NCI-H2171 (cell line): ENCODE results near the gene IL1R2.
"Not testable (repeated sequence)": the region's sequence is repeated elsewhere in the genome, so short reads cannot be mapped to it uniquely, and the experiment has no call there.

Experiments
- DNase-seq: peaks from one replicate; lab custom pipeline; 2025; lab: John Stamatoyannopoulos, UW

The IL1R2 gene

GRCh38 chr2:102000012-102000411 is 8.3 kb downstream of the IL1R2 start:
- DNase-seq, result no peak

- DNase-seq, result no peak
Observed at GRCh38 chr2:102000813-102001766, 9.3 kb downstream of the IL1R2 start.

GRCh38 chr2:102001767-102002142 is 10.0 kb downstream of the IL1R2 start:
- DNase-seq, result no peak

GRCh38 chr2:102002228-102002627 is 10.5 kb downstream of the IL1R2 start:
- DNase-seq, result no peak

- DNase-seq, result not testable (repeated sequence)
Observed at GRCh38 chr2:102002909-102003308, 11.1 kb downstream of the IL1R2 start.

GRCh38 chr2:102003696-102004095 is 11.9 kb downstream of the IL1R2 start:
- DNase-seq, result no peak

- no peak for DNase-seq
Observed at GRCh38 chr2:102004581-102004980, 12.8 kb downstream of the IL1R2 start.

GRCh38 chr2:102005449-102005848 is 13.7 kb downstream of the IL1R2 start:
- DNase-seq, result no peak

- no peak for DNase-seq
Observed at GRCh38 chr2:102005989-102006885, 14.5 kb downstream of the IL1R2 start.

GRCh38 chr2:102006886-102007278 is 15.1 kb downstream of the IL1R2 start:
- DNase-seq, result no peak

- no peak for DNase-seq
Observed at GRCh38 chr2:102008490-102008889, 16.7 kb downstream of the IL1R2 start.

- DNase-seq, result no peak
Observed at GRCh38 chr2:102009557-102009956, 17.8 kb downstream of the IL1R2 start.

GRCh38 chr2:102010902-102011301 is 19.1 kb downstream of the IL1R2 start:
- no peak for DNase-seq

GRCh38 chr2:102012061-102012614 is 20.4 kb downstream of the IL1R2 start:
- no peak for DNase-seq

- no peak for DNase-seq
Observed at GRCh38 chr2:102013206-102014040, 21.7 kb downstream of the IL1R2 start.

GRCh38 chr2:102014041-102014345 is 22.2 kb downstream of the IL1R2 start:
- no peak for DNase-seq

- no peak for DNase-seq
Observed at GRCh38 chr2:102015399-102015798, 23.6 kb downstream of the IL1R2 start.

GRCh38 chr2:102016399-102016955 is 24.7 kb downstream of the IL1R2 start:
- no peak for DNase-seq

GRCh38 chr2:102018823-102019445 is 27.2 kb downstream of the IL1R2 start:
- no peak for DNase-seq

GRCh38 chr2:102020596-102021170 is 28.9 kb downstream of the IL1R2 start:
- no peak for DNase-seq

- no peak for DNase-seq
Observed at GRCh38 chr2:102021779-102022178, 30.0 kb downstream of the IL1R2 start.
